B cell (primary cell): ENCODE measurements around the gene SNX20. TPM values are rescaled to one million over a fixed set of nuclear protein-coding genes. Genes with fewer than 3 reads are reported as not detected.
A peak's percentile ranks its signal among the peaks of the same experiment; 100 is the strongest.

Experiments
- ATAC-seq: fragments of 200-7000 bp; cut with Tn5 transposase; one replicate; pipeline ENCODE4 v1.10.0; 2021; ENCODE audit warnings: low read depth, mild to moderate bottlenecking, moderate number of reproducible peaks, moderate library complexity
- CTCF ChIA-PET: fragments of 350-600 bp; sonication (Branson Sonifier 250); formaldehyde crosslinking; loops from one replicate; lab custom pipeline; 2021; ENCODE audit warnings: antibody characterized with exemption, inconsistent platforms; lab: Charles Lee
- POLR2A ChIA-PET: fragments of 350-600 bp; sonication (Branson Sonifier 250); formaldehyde crosslinking; loops from one replicate; lab custom pipeline; 2021; ENCODE audit warnings: antibody characterized with exemption; lab: Charles Lee
- DNase-seq: peaks from one replicate; pipeline ENCODE4 v3.0.0; 2013
- H2AFZ ChIP-seq: 2 replicates; pipeline ENCODE4 v1.6.1; 2012; ENCODE audit warnings: mild to moderate bottlenecking, low read depth, low read length; ENCODE audit not compliant: insufficient read depth, poor library complexity, severe bottlenecking
- H3K27ac ChIP-seq, 2 donors: 1 replicate in 1 of 2; 2 replicates in 1 of 2; pipeline ENCODE4 v1.5.1; 2012 to 2013; ENCODE audit warnings: low read length in 2 of 2, mild to moderate bottlenecking in 2 of 2, moderate library complexity in 1 of 2
- H3K27me3 ChIP-seq, 4 experiments: fragments of 200-600 bp in 1 of 4; sonication (generic) in 1 of 4; replicated peaks in 1 of 4; 1 replicate in 2 of 4; 2 replicates in 2 of 4; pipeline versions ENCODE4 v1.6.1 to v1.7.0; 2013 to 2016; ENCODE audit warnings: low read length in 3 of 4, mild to moderate bottlenecking in 2 of 4, mixed read lengths in 1 of 4, moderate library complexity in 1 of 4; ENCODE audit not compliant: insufficient read depth in 4 of 4, control insufficient read depth in 3 of 4; ENCODE audit errors: control extremely low read depth in 1 of 4
- H3K36me3 ChIP-seq, 2 experiments: replicated peaks in 1 of 2; 1 replicate in 1 of 2; 2 replicates in 1 of 2; pipeline versions ENCODE4 v1.6.1 to v1.7.1; 2013; ENCODE audit warnings: low read length in 1 of 2; ENCODE audit not compliant: insufficient read depth in 2 of 2, control insufficient read depth in 1 of 2; ENCODE audit errors: control extremely low read depth in 1 of 2, extremely low read depth in 1 of 2
- H3K4me1 ChIP-seq, 2 donors: fragments of 200-600 bp in 1 of 2; sonication (generic) in 1 of 2; 1 replicate in 1 of 2; 2 replicates in 1 of 2; pipeline versions ENCODE4 v1.5.1 to v1.6.1; 2013 to 2017; ENCODE audit warnings: low read length in 2 of 2; ENCODE audit not compliant: control insufficient read depth in 2 of 2, insufficient read depth in 2 of 2
- H3K4me2 ChIP-seq: replicated peaks from 2 replicates; pipeline ENCODE3; 2012; ENCODE audit warnings: mild to moderate bottlenecking, low read depth, low read length; ENCODE audit not compliant: poor library complexity, severe bottlenecking
- H3K4me3 ChIP-seq, 5 experiments: fragments of 200-600 bp in 1 of 5; sonication (generic) in 1 of 5; 1 replicate in 3 of 5; 2 replicates in 2 of 5; pipeline versions ENCODE4 v1.5.1 to v1.7.0; 2011 to 2016; ENCODE audit warnings: low read length in 4 of 5, mild to moderate bottlenecking in 4 of 5, low read depth in 2 of 5, control low read depth in 1 of 5, moderate library complexity in 1 of 5; ENCODE audit not compliant: insufficient read depth in 1 of 5; ENCODE audit errors: control extremely low read depth in 1 of 5, extremely low read depth in 1 of 5
- H3K79me2 ChIP-seq: fragments of 200-600 bp; sonication (generic); one replicate; pipeline ENCODE4 v1.6.0; 2016; ENCODE audit warnings: low read length; ENCODE audit not compliant: control insufficient read depth, insufficient read depth
- H3K9ac ChIP-seq: fragments of 200-600 bp; sonication (generic); 2 replicates; pipeline ENCODE4 v1.6.1; 2017; ENCODE audit warnings: mild to moderate bottlenecking, low read length, moderate library complexity
- H3K9me3 ChIP-seq, 3 donors: one replicate each; pipeline versions ENCODE4 v1.6.1 to v1.7.1; 2013; ENCODE audit warnings: low read length in 2 of 3; ENCODE audit not compliant: control insufficient read depth in 2 of 3, insufficient read depth in 1 of 3; ENCODE audit errors: control extremely low read depth in 1 of 3
- H4K20me1 ChIP-seq: 2 replicates; pipeline ENCODE4 v1.6.0; 2012; ENCODE audit warnings: mild to moderate bottlenecking, low read length; ENCODE audit not compliant: insufficient read depth, control insufficient read depth, poor library complexity, severe bottlenecking
- H3K27ac Mint-ChIP-seq: one replicate; pipeline ENCODE4 v1.8.0; 2021; ENCODE audit warnings: mixed read lengths
- H3K27me3 Mint-ChIP-seq: one replicate; pipeline ENCODE4 v1.8.0; 2021; ENCODE audit warnings: mixed read lengths
- H3K4me1 Mint-ChIP-seq: one replicate; pipeline ENCODE4 v1.8.0; 2021; ENCODE audit warnings: mixed read lengths
- H3K4me3 Mint-ChIP-seq: one replicate; pipeline ENCODE4 v1.8.0; 2021; ENCODE audit warnings: mixed read lengths
- H3K9me3 Mint-ChIP-seq: one replicate; pipeline ENCODE4 v1.8.0; 2022; ENCODE audit warnings: mixed read lengths; ENCODE audit not compliant: insufficient read depth
- EZH2 ChIP-seq: IDR thresholded peaks from 2 replicates; pipeline ENCODE4 v1.6.1; 2012; ENCODE audit warnings: borderline replicate concordance, low read depth, mild to moderate bottlenecking, moderate library complexity, low read length; ENCODE audit not compliant: insufficient read depth, poor library complexity, severe bottlenecking
- WGBS: methylation state at CpG from one replicate; pipeline ENCODE4 v1.1.5; 2013; ENCODE audit warnings: missing lambda C conversion rate; ENCODE audit not compliant: insufficient coverage; 5-methylcytosine and 5-hydroxymethylcytosine counted together
- intact Hi-C: fragments of 100-400 bp; cut with micrococcal nuclease; formaldehyde crosslinking; loops from one replicate; pipeline ENCODE4 v1.10.0; 2022
- polyA plus RNA-seq: library from polyadenylated mRNA; depleted of rRNA; stranded (reverse); fragments of >200 nt; gene quantifications from 2 replicates; pipeline ENCODE4 v1.2.3, GENCODE V29; 2012
- total RNA-seq, 2 donors: library from RNA; stranded (reverse); fragments of 120-200 nt in 1 of 2; gene quantifications; 1 replicate in 1 of 2; 2 replicates in 1 of 2; pipeline versions ENCODE4 v1.2.3 to v1.2.4, GENCODE V29; 2013 to 2022
- TF ChIP-seq, protein P1 (sequence below): fragments of 200-600 bp; IDR thresholded peaks from one replicate; pipeline ENCODE4 v1.8.0; 2022; ENCODE audit warnings: antibody characterized with exemption, mild to moderate bottlenecking

Gene SNX20
- total and polyA plus RNA-seq, 2 donors (not counting 1 experiment from before 2014, with no cell fraction given): 34.7 to 43.0 TPM

DNA sequence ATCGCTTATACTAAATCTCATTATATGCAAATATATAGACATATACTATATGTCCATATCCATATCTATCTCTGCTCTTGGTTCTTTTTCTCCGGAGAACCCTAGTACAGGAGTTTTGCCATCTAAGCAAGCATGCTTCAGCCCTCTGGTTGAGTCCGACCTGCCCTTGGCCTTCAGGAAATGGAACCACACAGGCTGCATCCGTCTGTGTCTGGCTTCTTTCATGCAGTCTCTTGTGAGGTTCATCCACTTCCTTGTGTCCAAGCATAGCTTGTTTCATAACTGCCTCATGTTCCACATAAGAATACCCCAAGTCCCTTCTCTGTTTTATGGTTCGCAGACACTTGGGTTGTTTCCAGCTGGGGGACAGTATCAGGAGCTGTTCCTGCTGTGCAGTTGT is 16.8 kb downstream of the SNX20 start:
- no peak overlapping the region for H3K27ac ChIP-seq
- peak overlapping the region; percentile 86 for H3K4me3 Mint-ChIP-seq
- 93% methylated on average over 3 of the region's 5 CpGs for WGBS
- H3K27me3 Mint-ChIP-seq: no peaks in the 10 kb centered on the region
- peaks cover 0 to 13% (median 0%) of the 10 kb centered on the region in 3 donors for H3K9me3 ChIP-seq
- H3K4me1 ChIP-seq: peaks cover 10 to 21% of the 10 kb centered on the region in 2 donors
- POLR2A ChIA-PET: interaction anchor here (0.6 kb wide), 1 partner anchor 75 kb away, joined by 3 read pairs; no protein-coding TSS in a partner anchor
- no peak for DNase-seq
- TF ChIP-seq, protein P1, sequence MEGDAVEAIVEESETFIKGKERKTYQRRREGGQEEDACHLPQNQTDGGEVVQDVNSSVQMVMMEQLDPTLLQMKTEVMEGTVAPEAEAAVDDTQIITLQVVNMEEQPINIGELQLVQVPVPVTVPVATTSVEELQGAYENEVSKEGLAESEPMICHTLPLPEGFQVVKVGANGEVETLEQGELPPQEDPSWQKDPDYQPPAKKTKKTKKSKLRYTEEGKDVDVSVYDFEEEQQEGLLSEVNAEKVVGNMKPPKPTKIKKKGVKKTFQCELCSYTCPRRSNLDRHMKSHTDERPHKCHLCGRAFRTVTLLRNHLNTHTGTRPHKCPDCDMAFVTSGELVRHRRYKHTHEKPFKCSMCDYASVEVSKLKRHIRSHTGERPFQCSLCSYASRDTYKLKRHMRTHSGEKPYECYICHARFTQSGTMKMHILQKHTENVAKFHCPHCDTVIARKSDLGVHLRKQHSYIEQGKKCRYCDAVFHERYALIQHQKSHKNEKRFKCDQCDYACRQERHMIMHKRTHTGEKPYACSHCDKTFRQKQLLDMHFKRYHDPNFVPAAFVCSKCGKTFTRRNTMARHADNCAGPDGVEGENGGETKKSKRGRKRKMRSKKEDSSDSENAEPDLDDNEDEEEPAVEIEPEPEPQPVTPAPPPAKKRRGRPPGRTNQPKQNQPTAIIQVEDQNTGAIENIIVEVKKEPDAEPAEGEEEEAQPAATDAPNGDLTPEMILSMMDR: no peak
- TF ChIP-seq EZH2: no peak
- intact Hi-C loops: no loop called here
- H3K4me2 ChIP-seq: no peak overlapping the region
- no peaks in the 10 kb centered on the region for H3K9me3 Mint-ChIP-seq
- H3K4me3 ChIP-seq: no peak overlapping the region
- no peak overlapping the region for H3K27ac Mint-ChIP-seq
- ATAC-seq: no peak
- H3K36me3 ChIP-seq: peaks cover 0 to 9% of the 10 kb centered on the region in 2 experiments
- H3K9ac ChIP-seq: no peak overlapping the region
- no peaks in the 10 kb centered on the region for H4K20me1 ChIP-seq
- peaks cover 25% of the 10 kb centered on the region for H3K4me1 Mint-ChIP-seq
- no peaks in the 10 kb centered on the region for H3K27me3 ChIP-seq
- CTCF ChIA-PET: interaction anchor here (0.9 to 8.8 kb wide), 22 partner anchors 9 to 639 kb away, joined by 3 to 154 read pairs (median 5); partner anchors contain the start of genes CNEP1R1, NKD1 and SNX20
- H2AFZ ChIP-seq: peak overlapping the region; percentile 81
- H3K79me2 ChIP-seq: no peaks in the 10 kb centered on the region

DNA sequence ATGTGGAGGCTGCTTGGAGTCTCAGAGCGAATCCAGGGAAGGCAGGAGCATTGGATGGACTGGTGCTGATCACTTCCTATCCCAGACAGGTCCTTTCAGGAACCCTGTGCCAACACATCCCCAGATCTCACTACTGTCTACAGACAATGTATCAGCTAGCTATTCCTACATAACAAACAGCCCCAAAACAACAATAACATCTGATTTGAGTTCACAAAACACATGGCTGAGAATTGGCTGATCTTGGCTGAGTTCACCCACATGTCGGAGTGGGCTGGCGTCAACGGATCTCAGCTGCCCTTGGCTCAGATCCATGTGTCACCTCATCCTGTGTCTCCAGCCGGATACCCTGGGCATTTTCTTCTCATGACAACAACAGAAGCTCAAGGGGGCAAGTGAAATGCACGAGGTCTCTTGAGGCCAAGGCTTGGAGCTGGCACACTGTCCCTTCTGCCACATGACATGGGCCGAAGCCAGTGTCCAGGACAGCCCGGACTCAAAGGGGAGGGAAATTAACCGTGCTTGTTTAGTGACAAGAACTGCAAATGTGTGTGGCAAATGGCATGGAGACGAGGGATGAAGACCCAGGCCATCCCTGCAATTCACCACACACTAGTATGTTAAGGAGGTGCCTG is 18.7 kb downstream of the SNX20 start:
- no peaks in the 10 kb centered on the region for H3K27me3 Mint-ChIP-seq
- ChIA-PET POLR2A (no interaction called here), CTCF (interaction anchor here (0.9 to 8.8 kb wide), 3 partner anchors 14 to 450 kb away, joined by 3 to 154 read pairs (median 4); partner anchors contain the start of gene SNX20)
- ATAC-seq: no peak
- no peaks in the 10 kb centered on the region for H3K36me3 ChIP-seq
- peaks cover 16% of the 10 kb centered on the region for H3K4me1 Mint-ChIP-seq
- no peaks in the 10 kb centered on the region for H4K20me1 ChIP-seq
- intact Hi-C loops: no loop called here
- whole genome bisulfite sequencing: 97% methylated on average over 9 of the region's 10 CpGs
- peaks cover 10 to 21% of the 10 kb centered on the region in 2 donors for H3K4me1 ChIP-seq
- TF ChIP-seq EZH2: no peak
- TF ChIP-seq, protein P1: no peak
- H3K4me3 ChIP-seq: no peak overlapping the region
- H3K27me3 ChIP-seq: no peaks in the 10 kb centered on the region
- no peak overlapping the region for H3K27ac Mint-ChIP-seq
- no peak overlapping the region for H2AFZ ChIP-seq
- no peak overlapping the region for H3K27ac ChIP-seq
- H3K9me3 ChIP-seq: peaks cover 0 to 13% (median 0%) of the 10 kb centered on the region in 3 donors
- no peak overlapping the region for H3K4me2 ChIP-seq
- H3K9ac ChIP-seq: no peak overlapping the region
- no peak overlapping the region for H3K4me3 Mint-ChIP-seq
- H3K79me2 ChIP-seq: no peaks in the 10 kb centered on the region
- H3K9me3 Mint-ChIP-seq: no peaks in the 10 kb centered on the region
- DNase-seq: no peak
